Parathyroid adenoma (tissue), 2 donors: Measurements from ENCODE around the gene C1S.

Experiments used
- H2AFZ ChIP-seq: fragments of 300-600 bp; sonication (generic); one replicate; pipeline ENCODE4 v1.7.0; 2017; ENCODE audit warnings: antibody characterized with exemption, mild to moderate bottlenecking
- H3K27ac ChIP-seq: fragments of 300-600 bp; sonication (generic); one replicate; pipeline ENCODE4 v1.7.0; 2017
- H3K27me3 ChIP-seq: fragments of 300-600 bp; sonication (generic); one replicate; pipeline ENCODE4 v1.7.0; 2017; ENCODE audit warnings: low read length; ENCODE audit not compliant: control insufficient read depth, insufficient read depth
- H3K36me3 ChIP-seq: fragments of 300-600 bp; sonication (generic); one replicate; pipeline ENCODE4 v1.7.0; 2017; ENCODE audit warnings: low read length; ENCODE audit not compliant: control insufficient read depth, insufficient read depth
- H3K4me1 ChIP-seq: fragments of 300-600 bp; sonication (generic); one replicate; pipeline ENCODE4 v1.7.0; 2017; ENCODE audit warnings: control low read depth
- H3K4me2 ChIP-seq: fragments of 300-600 bp; sonication (generic); one replicate; pipeline ENCODE4 v1.7.0; 2017; ENCODE audit warnings: low read length
- H3K4me3 ChIP-seq: fragments of 300-600 bp; sonication (generic); one replicate; pipeline ENCODE4 v1.7.0; 2017; ENCODE audit warnings: low read depth, low read length
- H3K79me2 ChIP-seq: fragments of 300-600 bp; sonication (generic); one replicate; pipeline ENCODE4 v1.7.0; 2017; ENCODE audit warnings: control low read depth
- H3K9ac ChIP-seq: fragments of 300-600 bp; sonication (generic); one replicate; pipeline ENCODE4 v1.7.0; 2017; ENCODE audit warnings: mild to moderate bottlenecking
- H3K9me3 ChIP-seq: fragments of 300-600 bp; sonication (generic); one replicate; pipeline ENCODE4 v1.7.0; 2017; ENCODE audit warnings: low read length; ENCODE audit not compliant: control insufficient read depth
- CTCF ChIP-seq: fragments of 300-600 bp; sonication (generic); IDR thresholded peaks from one replicate; pipeline ENCODE4 v1.7.0; 2017; ENCODE audit warnings: antibody characterized with exemption, mild to moderate bottlenecking
- donor health status: primary hyperparathyroidism.

Gene C1S

DNA sequence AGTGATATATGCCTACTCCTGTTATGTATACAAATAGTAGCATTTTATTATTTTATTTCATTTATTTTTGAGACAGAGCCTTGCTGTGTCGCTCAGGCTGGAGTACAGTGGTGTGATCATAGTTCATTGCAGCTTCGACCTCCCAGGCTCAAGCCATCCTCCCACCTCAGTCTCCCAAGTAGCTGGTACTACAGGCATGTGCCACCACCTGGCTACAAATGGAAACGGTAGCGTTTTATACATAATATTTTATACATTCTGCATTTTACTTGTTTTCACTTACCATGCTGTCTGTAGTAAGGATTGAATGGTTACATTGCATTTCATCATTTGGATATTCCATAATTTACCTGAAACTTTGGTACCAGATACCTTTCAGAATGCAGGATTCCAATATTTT is 17.6 kb downstream of the C1S start:
- H3K9ac ChIP-seq = no peak overlapping the region
- TF ChIP-seq CTCF = no peak
- no peaks in the 10 kb centered on the region for H3K36me3 ChIP-seq
- H3K4me1 ChIP-seq = no peaks in the 10 kb centered on the region
- H2AFZ ChIP-seq = no peak overlapping the region
- no peak overlapping the region for H3K4me2 ChIP-seq
- H3K27me3 ChIP-seq = no peaks in the 10 kb centered on the region
- no peak overlapping the region for H3K27ac ChIP-seq
- H3K4me3 ChIP-seq = no peak overlapping the region
- no peaks in the 10 kb centered on the region for H3K79me2 ChIP-seq
- H3K9me3 ChIP-seq = no peaks in the 10 kb centered on the region

DNA sequence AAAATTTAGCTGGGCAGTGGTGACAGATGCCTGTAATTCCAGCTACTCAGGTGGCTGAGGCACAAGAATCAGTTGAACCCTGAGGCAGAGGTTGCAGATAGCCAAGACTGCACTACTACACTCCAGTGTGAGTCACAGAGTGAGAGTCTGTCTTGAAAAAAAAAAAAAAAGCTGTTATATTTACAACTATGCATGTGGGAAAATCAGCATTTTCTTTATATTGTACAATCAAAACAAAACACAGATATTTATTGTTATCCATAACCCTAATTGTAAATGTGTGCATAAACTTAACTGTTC is 19.3 kb downstream of the C1S start:
- Histone ChIP-seq H3K27ac (no peak overlapping the region), H2AFZ (no peak overlapping the region)
- TF ChIP-seq CTCF = no peak

DNA sequence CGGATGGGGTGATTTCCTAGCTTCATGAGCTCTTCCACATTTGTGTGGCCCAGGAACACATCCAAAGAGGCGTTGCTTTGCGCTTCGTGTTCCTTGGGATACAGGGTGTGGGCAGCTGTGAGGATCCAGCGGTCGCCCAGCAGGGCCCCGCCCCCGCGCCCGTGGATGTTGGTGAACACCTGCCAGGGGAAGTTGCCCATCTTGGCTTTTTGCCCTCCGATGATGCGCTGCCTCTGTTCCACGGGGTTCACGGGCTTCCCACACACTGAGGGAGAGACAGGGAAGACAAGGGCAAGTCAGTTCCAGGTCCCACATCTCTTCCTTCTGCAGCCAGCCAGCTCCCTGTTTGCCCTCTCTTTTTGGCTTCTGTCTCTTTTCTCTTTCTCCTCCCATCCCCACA is 20.5 kb downstream of the C1S start:
- Histone ChIP-seq H3K9me3 (no peaks in the 10 kb centered on the region), H3K9ac (no peak overlapping the region), H3K36me3 (no peaks in the 10 kb centered on the region), H3K4me3 (no peak overlapping the region), H3K4me1 (no peaks in the 10 kb centered on the region), H3K79me2 (no peaks in the 10 kb centered on the region), H3K27ac (no peak overlapping the region), H3K27me3 (no peaks in the 10 kb centered on the region), H2AFZ (no peak overlapping the region), H3K4me2 (no peak overlapping the region)
- TF ChIP-seq CTCF = no peak

More for the DNA sequence above, 19.3 kb downstream of the C1S start:
- Histone ChIP-seq H3K4me3 (no peak overlapping the region), H3K9me3 (no peaks in the 10 kb centered on the region), H3K4me1 (no peaks in the 10 kb centered on the region), H3K9ac (no peak overlapping the region), H3K79me2 (no peaks in the 10 kb centered on the region), H3K4me2 (no peak overlapping the region), H3K36me3 (no peaks in the 10 kb centered on the region), H3K27me3 (no peaks in the 10 kb centered on the region)

GRCh38 chr12:7083125-7083524 is 22.6 kb downstream of the C1S start:
- no peaks in the 10 kb centered on the region for H3K9me3 ChIP-seq
- H3K27ac ChIP-seq = no peak overlapping the region
- no peaks in the 10 kb centered on the region for H3K79me2 ChIP-seq
- H2AFZ ChIP-seq = no peak overlapping the region
- H3K36me3 ChIP-seq = no peaks in the 10 kb centered on the region
- no peak overlapping the region for H3K4me3 ChIP-seq
- no peaks in the 10 kb centered on the region for H3K4me1 ChIP-seq
- H3K4me2 ChIP-seq = no peak overlapping the region
- TF ChIP-seq CTCF = no peak
- H3K9ac ChIP-seq = no peak overlapping the region
- H3K27me3 ChIP-seq = no peaks in the 10 kb centered on the region

GRCh38 chr12:7089196-7089871 is 28.8 kb downstream of the C1S start:
- no peak overlapping the region for H3K27ac ChIP-seq
- no peaks in the 10 kb centered on the region for H3K27me3 ChIP-seq
- no peak for TF ChIP-seq CTCF
- H3K36me3 ChIP-seq = no peaks in the 10 kb centered on the region
- H3K4me3 ChIP-seq = no peak overlapping the region
- H2AFZ ChIP-seq = no peak overlapping the region
- no peak overlapping the region for H3K9ac ChIP-seq
- no peak overlapping the region for H3K4me2 ChIP-seq
- H3K79me2 ChIP-seq = no peaks in the 10 kb centered on the region
- H3K4me1 ChIP-seq = peaks cover 6% of the 10 kb centered on the region
- no peaks in the 10 kb centered on the region for H3K9me3 ChIP-seq
